ENCODE measurements around the gene RPS21.

RPS21 gene

DNA sequence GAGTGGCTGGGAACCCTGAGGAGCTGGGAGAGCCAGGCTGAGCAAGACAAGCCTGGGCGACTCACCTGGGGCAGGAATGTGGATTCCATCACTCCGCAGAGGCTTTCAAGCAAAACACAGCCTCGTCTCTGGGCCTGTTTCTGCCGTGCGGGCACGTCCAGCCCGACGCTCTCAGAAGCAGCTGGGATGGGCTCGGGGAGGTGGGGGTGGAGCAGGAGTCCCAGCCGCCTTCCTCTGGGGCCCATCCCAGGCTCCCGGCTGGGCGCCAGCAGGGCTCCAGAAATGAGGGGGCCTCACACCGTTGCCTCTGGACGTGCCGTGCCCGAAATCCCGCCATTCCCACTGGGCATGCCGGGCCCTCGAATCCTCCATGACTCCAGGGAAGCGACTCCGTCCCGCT, 8.7 kb upstream of the RPS21 start:
- DNase-seq (ENCODE audit: low spot score) = no peak

DNA sequence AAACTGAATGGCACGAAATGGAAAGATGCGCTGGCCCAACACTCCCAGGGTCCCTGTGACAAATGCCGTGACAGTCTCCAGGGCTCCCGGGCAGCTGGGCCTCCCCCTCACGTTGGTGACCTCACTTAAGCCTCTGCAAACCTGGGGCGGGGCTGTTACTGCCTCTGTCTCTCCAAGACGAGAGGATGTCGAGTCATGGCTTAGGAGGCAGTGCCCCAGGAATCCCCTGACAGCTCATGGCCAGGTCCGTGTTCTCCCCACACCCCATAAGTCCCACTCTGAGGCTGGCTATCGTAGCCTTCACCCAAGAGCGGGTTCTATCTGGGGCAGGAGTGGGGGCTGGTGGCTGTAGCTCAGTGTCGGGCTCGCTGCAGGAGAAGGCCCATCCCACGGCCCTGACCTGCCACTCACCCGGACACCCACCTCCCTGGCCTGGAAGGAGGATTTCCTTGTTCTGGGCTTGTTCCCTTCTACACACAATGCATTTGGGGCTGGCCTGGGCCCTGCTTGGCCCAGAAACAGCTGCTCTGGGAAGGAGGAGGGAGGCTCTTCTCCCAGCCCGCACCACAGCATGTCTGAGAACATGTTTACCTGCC, 5.6 kb upstream of the RPS21 start:
- no peak for DNase-seq (ENCODE audit: low spot score)

DNA sequence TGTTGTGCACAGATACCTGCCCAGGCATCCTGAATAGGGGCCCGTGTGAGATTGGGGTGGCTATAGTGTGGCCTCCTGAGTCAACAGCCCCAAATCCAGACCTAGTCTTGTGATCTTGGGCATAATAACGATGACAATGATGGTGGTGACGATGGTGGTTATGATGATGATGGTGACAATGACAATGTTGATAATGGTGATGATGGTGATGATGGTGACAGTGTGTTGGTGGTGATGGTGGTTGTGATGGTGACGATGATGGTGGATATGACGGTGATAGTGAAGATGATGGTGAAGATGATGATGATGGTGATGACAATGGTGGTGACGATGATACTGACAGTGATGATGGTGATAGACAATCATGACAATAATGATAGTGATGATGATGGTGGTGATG, 5.1 kb upstream of the RPS21 start:
- DNase-seq (ENCODE audit: low spot score) = no peak

DNA sequence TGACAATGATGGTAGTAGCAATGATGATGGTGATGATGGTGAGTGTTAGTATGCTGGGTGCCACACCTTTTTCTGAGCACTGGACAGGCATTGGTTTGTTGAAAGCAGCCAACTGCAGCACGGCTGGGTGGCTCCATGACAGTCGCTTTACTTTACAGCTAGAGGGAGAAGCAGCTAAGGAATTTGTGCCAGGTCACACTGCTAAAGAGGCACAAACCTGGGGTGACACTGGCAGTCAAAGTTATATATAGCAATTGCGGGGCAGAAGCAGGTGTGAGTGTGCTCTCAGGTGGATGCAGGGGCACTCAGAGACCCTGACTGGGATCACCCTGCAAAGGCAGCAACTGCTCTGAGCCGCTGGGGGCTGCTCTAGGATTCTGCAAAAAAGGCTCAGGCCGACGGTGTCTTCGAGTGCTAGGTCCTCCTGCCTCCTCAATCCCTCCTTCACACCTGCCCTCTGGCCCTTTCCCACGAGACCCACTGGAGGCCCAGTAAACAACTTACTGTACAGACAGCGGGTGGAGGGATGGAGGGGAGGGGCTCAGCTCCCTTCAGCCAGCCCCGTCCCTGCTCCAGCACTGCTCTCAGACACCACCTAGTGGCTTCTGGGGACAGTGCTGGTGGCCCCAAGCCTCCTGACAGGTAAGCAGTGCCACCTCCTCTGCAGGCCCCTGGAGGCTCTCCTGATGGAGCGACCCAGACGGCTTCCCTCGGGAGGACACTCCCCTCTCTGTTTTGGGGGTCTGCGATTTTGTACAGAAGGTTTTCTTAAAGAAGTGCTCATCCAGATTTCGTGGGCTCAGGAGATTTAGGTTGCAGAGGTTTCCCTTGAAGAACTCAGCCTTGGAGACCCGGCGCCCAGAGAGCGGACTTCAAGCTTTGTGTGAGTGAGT, 4.4 kb upstream of the RPS21 start:
- peak; percentile 87 for DNase-seq (ENCODE audit: low spot score)

DNA sequence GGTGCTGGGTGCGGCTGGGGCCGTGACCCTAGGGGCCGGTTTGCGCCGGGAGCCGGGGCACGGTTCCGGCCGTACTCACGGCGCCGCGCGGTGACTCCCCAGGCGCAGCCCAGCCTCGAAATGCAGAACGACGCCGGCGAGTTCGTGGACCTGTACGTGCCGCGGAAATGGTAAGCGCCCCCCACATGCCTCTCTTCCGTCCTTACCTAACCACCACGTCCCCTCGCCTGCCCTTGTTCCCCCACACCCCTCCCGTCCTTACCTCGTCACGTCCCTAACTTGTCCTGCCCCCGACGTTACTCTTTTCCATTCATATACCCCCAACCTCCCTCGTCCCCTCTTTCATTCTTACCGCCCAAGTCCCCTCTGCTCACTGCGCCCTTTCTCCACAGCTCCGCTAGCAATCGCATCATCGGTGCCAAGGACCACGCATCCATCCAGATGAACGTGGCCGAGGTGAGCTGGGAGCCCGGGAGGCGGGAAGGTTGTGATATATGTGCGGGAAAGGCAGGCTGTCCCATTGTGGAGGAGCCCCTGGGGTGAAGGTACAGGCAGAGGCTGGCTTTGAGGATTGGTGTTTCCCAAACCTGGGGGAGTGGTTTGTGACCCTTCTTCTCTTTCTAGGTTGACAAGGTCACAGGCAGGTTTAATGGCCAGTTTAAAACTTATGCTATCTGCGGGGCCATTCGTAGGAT, 463 bp downstream of the RPS21 start:
- no peak for DNase-seq (ENCODE audit: low spot score)

DNA sequence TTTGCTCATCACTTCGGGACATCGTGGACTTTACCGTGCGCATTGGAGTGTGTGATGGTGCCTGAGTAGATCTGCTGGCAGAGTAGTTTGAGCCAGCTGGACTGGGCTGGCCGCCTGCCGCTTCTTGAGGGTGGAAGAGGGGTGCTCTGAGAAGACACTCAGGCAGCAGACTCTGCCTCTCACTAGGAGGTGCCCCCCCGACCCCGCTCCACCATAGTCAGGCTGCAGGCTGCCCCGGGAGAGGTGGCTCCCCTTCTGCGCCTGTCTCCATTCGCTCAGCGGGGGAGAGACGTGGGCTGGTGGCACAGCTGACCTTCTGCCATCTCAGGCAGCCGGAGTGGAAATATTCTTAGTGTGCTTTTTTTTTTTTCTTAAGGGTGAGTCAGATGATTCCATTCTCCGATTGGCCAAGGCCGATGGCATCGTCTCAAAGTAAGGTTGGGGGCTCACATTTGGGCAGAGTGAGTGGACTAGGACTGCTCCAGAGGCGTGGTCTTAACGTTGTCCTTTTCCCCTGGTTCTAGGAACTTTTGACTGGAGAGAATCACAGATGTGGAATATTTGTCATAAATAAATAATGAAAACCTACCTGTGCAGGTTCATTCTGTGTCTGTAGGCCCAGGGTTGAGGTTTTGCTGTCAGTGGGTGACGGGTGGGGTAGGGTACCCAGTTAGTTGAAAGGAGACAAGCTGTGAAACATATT, 1.2 kb downstream of the RPS21 start:
- DNase-seq (ENCODE audit: low spot score) = no peak

DNA sequence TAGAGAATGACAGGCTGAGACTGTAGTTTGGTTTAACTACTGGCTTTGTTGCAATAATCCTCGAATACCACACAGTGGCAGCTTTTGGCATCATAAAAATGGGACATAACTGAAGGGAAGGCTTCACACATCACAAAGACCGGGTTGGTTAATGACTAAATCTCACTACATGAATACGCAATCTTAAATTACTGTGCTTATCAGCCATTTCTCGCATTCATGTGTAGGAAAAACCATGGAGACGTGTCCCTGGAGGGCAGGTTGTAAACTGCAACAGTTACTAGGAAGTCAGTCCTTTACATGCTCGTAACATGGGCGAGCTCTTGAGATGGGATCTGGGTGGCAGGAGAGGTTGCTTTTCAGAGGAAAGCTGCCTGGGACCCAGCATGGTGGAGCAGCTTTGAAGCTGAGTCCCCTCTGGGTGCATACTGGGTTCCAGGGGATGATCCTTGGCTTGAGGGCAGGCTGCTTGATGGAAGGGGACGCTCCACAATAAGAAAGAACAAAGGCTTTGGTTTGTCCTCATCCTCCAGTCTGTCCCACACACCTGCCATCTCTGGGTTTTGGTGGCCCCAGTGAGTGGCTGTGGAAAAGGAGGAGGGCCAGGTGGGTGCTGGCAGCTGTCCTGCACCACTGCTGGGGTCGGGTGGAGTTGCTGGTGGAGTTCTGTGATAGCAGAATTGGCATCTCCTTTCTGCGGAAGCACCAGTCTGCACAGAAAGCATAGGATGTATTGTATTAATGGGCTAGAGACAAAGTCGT, 2.1 kb downstream of the RPS21 start:
- DNase-seq (ENCODE audit: low spot score) = no peak

DNA sequence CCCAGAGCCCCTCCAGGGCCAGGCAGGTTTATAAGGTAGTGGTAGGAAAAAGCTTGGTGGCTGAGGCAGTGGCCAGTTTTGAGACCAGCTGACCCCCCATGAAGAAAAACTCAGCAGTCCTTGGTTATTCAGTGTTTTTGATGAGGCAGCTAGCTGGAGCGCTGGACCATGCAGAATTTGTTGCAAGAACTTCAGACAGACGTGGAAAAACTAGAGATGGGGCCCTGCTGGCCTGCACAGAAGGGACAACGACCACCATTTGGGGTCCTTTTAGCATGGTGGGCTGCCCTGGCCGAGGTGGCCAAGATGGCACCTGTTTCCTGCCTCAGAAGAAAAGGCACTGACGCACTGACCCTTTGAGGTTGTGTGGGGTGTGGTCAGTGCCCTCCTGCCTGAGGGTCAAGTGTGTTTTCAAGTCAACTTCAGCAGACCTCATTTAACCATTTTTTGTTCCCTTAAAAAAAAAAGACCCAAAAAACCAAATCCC, 2.7 kb downstream of the RPS21 start:
- no peak for DNase-seq (ENCODE audit: low spot score)

DNA sequence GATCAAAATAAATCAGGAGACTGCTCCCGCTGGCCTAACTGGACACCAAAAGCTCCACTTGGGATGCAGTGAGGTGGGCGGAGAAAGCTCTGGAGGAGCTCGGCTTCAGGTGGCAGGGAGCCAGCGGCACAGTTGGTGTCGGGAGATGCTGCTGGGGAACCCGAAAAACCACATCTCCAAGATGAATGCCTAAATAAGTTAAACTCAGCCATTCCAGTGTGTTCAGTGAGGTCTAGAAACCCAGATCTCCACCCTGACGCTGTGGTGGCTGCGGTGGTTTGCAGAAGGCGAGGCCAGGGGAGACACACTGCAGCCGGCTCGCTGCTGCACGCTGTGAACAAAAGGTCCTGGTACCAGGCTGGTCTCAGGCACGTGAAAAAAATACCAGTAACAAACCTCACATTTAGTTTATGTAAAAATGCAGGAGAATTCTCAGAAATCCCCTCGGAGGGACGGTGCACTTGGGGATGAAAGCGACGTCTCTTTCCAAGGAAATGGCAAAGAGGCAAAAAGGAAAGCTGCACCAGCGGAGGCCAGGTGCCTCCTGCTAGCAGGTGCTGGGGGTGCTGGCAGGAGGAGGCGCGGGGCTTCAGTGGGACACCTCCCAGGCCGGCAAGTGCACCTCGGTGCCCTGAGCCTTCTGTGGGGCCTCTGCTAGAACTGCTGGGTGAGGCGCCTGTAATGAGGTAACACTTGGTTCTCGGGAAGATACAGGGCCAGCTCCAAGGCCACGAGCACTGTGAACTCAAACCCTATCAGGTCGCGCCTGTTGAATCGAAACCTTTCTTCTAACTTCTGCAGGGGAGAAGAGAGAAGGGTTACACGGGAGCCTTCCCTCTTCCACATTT, 3.6 kb downstream of the RPS21 start:
- DNase-seq (ENCODE audit: low spot score) = no peak

DNA sequence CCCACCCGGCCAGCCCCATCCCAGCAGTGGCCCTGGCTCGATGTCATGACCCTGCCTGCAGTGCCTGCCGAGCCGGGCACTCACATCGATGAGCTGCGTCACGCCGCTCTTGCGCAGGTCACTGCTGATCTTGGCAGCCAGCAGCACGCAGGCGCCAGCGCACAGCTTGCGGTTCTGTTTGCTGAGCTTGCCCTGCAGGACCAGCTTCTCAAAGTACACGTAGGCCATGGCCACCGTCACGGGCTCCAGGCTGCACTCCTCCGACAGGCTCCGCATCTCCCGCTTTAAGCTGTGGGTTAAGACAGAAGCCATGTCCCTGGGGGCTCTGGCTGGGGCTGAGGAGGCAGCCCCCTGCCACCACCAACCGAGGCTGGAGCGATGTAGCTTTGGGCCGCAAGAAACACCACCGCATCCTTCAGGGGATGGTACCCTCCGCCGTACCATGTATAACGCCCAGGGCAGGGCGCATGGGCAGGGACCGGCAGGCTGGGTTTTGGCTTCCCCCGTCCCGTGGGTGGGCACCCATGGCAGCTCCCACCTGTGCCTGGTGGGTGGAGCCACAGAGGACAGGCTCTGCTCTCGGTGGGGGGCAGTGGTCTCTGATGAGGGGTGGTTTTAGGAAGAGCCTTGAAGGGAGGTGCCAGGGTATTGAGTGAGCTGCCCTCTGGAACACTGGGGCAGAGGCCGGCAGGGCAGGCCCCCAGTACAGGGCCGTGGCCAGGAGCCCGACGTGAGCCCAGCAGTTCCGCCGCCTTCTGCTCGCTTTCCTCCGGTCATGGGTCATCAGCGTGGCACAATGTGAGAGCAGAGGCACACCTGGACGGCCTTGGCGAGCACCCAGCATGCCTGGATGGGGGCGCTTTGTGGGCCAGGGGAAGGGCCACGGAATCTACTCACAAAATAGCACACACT, 4.5 kb downstream of the RPS21 start:
- DNase-seq (ENCODE audit: low spot score) = no peak

DNA sequence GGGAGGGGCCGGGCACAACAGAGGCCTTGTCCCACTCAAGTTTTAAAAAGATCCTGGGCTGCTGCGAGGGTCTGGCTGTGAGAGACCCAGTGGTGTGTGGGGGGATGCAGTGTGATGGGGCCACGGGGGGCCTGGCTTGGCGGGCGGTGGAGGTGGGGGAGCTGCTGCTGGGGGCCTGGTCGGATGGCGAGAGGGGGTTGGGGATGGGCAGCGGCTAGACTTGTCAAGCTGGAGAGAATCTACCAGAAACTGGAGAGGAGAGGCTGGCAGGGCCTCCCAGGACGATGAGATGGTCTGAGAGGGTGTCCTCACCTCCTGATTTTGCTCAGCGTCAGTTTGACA, 5.1 kb downstream of the RPS21 start:
- no peak for DNase-seq (ENCODE audit: low spot score)

DNA sequence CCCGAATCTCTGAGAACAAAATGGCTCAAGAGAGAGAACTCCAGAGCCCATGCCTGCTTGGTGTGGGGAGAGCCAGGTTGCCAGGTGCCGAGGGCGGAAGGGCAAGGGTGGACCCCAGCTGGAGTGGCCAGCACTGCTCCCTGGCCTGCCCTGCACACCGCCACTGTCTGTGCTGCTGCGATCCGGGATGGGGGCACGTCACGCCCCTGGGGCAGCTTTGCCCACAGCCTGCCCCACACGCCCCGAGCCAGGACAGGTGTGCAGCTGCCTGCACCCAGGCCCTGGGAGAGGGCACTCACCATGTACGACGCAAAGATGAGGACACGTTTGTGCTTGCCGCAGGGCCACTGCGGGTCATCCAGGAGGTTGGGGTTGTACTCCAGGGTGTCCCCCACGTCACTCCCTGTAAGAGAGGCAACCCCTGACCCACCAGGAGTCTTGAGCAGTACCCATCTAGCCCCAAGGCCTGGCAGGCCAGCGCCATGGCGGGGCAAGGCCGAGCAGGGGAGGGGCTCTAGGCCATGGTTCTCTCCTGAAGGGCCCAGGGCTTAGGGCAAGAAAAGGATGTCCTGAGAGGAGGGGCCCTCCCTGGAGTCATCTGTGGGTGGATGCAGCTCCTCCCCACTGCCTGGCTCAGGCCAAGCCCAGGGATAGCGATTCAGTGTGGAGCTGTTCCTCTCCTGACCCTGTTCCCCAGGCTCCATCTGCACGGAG, 5.9 kb downstream of the RPS21 start:
- no peak for DNase-seq (ENCODE audit: low spot score)

DNA sequence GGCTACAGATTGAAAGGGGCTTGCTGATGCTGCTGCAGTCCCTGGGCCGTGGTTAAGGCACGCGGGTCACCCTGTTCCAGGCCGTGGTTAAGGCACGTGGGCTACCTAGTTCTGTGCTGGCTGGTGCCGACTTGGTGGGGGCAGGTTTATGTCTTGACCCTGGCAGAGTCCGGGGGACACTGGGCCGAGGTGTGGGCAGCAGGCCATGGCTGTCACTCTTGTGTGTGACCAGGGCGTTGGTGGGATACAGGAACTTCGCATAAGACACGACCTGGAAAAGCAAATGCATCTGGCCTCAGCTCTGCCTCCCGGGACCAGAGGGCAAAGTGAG, 6.4 kb downstream of the RPS21 start:
- no peak for DNase-seq (ENCODE audit: low spot score)

DNA sequence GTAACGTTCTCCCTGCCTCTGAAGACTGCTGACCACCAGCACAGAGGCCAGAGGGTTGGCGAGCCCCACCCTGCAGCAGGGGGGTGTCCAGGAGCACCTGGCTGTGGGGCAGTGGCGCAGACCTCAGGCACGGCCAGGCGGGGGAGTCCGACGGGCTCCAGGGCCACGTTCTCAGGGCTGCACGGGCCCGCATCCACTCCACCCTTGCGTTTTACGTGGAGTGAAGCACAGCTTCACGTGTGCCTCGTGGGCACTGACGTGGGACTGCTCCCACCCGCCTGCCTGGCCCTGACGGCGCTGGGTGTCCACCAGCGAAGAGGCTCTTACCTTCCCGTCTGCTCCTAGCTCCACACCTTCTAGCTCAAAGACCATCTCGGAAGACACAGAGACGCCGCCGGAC, 6.9 kb downstream of the RPS21 start:
- DNase-seq (ENCODE audit: low spot score) = no peak

DNA sequence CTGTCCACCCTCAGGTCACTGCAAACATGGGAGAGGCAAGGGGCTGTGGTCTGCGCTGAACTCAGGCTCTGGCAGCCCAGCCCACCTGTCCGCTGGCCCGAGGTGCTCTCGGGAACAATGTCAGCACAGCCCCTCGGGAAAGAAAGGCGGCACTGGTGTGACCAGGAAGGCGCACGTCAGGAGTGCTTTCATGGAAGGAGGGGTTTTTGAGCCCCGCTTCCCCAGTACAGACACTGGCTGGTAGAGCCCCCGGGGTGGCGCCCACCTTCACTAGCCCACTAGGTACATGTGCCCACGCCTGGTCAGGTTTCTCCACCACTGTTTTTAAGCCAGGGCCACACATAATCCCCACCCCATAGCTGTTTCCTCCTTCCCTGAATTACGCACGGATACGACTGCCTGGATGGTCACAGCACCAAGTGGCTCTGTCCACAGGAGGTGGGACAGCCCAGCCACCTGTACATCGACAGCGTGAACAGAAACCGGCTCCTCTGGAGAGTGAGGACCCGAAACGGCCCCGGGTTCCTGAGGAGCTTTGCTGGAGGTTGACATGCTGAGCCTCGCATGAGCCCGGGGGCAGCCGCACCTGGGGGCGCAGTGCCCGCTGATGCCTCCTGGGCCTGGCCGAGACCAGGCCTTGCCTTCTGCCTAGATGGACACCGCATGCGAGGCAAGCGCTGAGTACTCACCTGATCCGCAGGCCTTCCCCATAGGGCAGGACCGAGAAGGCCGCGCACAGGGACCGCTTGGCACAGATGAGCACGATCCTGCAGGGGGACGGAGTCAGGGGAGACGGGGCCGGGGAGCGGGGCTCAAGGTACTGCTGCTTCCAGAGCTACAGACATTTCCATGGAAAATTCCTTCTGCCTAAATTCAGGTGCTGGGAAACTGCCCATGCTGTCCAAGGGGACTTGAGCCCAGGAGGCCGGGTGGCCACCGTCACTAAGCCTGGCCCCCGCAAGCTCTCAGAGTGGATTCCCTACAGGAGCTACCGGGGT, 7.6 kb downstream of the RPS21 start:
- no peak for DNase-seq (ENCODE audit: low spot score)

DNA sequence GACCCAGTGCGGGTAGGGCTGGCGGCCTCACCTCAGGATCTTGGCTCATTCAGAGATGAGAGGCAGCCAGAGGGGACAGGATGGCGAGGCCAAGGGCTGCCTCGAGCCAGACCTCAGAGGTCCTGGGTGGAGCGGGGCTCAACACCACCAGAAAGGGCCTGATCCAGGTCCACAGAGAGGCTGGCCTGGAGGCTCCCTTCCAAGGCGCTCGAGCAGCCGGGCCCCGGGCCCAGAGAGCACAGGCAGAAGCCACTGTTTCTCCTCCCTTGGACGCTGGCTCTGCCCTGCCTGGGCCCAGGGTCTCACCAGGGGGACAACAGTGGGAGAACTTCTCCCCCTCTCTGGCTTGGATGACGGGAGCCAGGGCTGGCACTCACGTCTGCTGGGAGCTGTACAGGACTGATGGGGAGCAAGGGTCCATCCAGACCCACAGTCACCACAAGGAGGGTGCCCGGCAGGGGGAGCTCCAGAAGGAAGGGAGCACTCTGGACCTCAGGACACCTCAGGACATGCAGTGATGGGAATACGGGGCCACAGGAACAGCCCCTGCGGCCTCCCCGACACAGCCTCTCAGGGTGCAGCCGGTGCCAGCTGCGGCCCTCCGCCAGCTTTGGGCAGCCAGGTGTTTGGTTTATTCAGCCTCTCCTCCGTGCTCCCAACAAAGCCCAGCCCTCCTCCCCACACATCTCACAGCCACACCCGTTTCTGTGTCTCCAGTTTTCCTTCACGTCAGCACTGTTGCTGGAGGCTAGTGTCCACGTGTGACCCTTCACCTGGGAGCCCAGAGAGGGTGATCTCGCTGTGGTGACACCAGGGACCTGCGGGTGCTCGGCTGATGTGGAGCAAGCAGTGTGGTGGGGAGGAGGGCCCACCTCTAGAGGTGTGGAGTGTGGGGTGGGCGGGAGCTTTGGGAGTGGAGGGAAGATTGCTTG, 8.7 kb downstream of the RPS21 start:
- no peak for DNase-seq (ENCODE audit: low spot score)
